Bronchial epithelial cell (primary cell): ENCODE measurements around the gene IFFO2. TPM values are rescaled to one million over a fixed set of nuclear protein-coding genes. Genes with fewer than 3 reads are reported as not detected.
A peak's percentile ranks its signal among the peaks of the same experiment; 100 is the strongest.
"Not testable (repeated sequence)": the region's sequence is repeated elsewhere in the genome, so short reads cannot be mapped to it uniquely, and the experiment has no call there.

Experiments used
- DNase-seq: peaks from one replicate; pipeline ENCODE4 v3.0.0-alpha.2; 2010; ENCODE audit warnings: low read depth
- FAIRE-seq: peaks from 2 replicates; lab custom pipeline; 2011; peaks lifted over from hg19 to GRCh38; lab: Jason Lieb, UNC
- H3K27me3 ChIP-seq: 2 replicates; pipeline ENCODE4 v1.5.1; 2011; ENCODE audit warnings: low read length; ENCODE audit not compliant: control insufficient read depth, insufficient read depth
- H3K36me3 ChIP-seq: 2 replicates; pipeline ENCODE4 v1.5.1; 2011; ENCODE audit warnings: low read length; ENCODE audit not compliant: control insufficient read depth, insufficient read depth
- H3K4me3 ChIP-seq: 2 replicates; pipeline ENCODE4 v1.5.1; 2011; ENCODE audit warnings: mild to moderate bottlenecking, low read depth, low read length, control low read depth
- CTCF ChIP-seq: IDR thresholded peaks from 2 replicates; pipeline ENCODE4 v1.5.1; 2011; ENCODE audit warnings: mild to moderate bottlenecking, moderate library complexity, low read length, control low read depth, inconsistent platforms; ENCODE audit not compliant: insufficient read depth, severe bottlenecking
- total RNA-seq: library from RNA; depleted of rRNA; stranded (reverse); fragments of >200 nt; gene quantifications from 2 replicates; pipeline ENCODE4 v1.2.1, GENCODE V29; 2014

IFFO2 gene
- total RNA-seq, 1 donor from 2014 or later: 11.8 TPM

GRCh38 chr1:18871401-18872070, 84.9 kb downstream of the IFFO2 start:
- FAIRE-seq: no peak
- peaks cover 7% of the 10 kb centered on the region for H3K36me3 ChIP-seq
- no peak overlapping the region for H3K4me3 ChIP-seq

DNA sequence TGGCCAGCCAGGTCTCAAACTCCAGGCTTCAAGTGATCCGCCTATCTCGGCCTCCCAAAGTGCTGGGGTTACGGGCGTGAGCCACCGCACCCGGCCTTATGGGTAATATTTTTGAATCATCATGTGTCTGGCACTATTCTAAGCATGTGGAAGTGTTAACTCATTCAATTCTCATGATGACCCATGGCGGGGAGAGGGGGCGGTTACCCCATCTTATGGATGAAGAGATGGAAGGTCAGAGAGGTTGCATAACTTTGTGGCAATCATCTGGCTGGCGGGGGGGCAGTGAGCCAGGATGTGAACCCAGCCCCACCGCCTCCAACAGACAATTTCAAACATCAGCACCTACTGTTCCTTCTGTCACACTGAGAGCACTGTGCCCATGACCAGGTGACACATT, 85.5 kb downstream of the IFFO2 start:
- Histone ChIP-seq H3K27me3 (peaks cover 1% of the 10 kb centered on the region), H3K4me3 (no peak overlapping the region), H3K36me3 (peaks cover 5% of the 10 kb centered on the region)
- no peak for TF ChIP-seq CTCF
- FAIRE-seq (no peak), DNase-seq (no peak)

More at GRCh38 chr1:18871401-18872070, 84.9 kb downstream of the IFFO2 start:
- TF ChIP-seq CTCF: no peak
- DNase-seq: no peak
- no peaks in the 10 kb centered on the region for H3K27me3 ChIP-seq

- H3K4me3 ChIP-seq, H3K36me3 ChIP-seq, FAIRE-seq, H3K27me3 ChIP-seq: not testable (repeated sequence)
- peak; percentile 16 for DNase-seq
These were observed 85.9 kb downstream of the IFFO2 start for GRCh38 chr1:18870595-18870865.

DNA sequence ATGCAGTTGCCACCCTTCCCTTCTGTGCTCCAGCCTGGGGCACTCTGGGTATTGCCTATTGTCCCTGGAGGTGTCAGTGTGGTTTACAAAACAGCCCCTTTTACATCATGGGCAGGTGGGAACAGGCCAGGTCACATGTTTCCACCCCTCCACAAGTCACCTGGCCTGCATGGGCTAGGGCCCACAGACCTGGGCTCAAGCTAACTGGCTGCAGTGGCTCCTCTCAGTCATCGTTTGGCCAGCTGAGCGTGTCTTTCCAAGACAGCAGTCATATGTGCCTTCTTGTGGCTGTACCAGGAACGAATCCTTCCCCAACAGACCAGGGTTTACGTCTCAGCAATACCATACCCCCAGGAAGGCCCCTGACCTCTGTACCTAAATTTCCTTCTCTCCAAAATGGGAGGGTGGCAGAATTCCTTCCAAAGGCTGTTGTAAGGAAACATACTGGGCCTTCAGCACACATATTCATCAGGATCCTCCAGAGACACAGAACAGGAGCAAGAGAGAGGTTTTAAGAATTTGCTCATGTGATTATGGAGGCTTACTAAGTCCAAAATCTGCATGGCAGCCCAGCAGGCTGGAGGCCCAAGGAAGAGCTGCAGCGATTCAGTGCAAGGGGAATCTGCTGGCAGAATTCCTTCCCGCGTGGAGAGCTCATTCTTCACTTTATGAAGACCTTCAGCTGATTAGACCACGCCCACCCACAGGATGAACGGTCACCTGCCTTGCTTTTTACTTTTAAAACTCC, 86.5 kb downstream of the IFFO2 start:
- no peak for FAIRE-seq
- no peak for TF ChIP-seq CTCF

GRCh38 chr1:18868801-18869424, 87.6 kb downstream of the IFFO2 start:
- DNase-seq (no peak), FAIRE-seq (no peak)
- TF ChIP-seq CTCF: no peak
- peaks cover 1% of the 10 kb centered on the region for H3K27me3 ChIP-seq
- no peak overlapping the region for H3K4me3 ChIP-seq
- peaks cover 3% of the 10 kb centered on the region for H3K36me3 ChIP-seq

More for the DNA sequence above, 86.5 kb downstream of the IFFO2 start:
- peaks cover 1% of the 10 kb centered on the region for H3K27me3 ChIP-seq
- no peak for DNase-seq
- peaks cover 5% of the 10 kb centered on the region for H3K36me3 ChIP-seq
- no peak overlapping the region for H3K4me3 ChIP-seq

DNA sequence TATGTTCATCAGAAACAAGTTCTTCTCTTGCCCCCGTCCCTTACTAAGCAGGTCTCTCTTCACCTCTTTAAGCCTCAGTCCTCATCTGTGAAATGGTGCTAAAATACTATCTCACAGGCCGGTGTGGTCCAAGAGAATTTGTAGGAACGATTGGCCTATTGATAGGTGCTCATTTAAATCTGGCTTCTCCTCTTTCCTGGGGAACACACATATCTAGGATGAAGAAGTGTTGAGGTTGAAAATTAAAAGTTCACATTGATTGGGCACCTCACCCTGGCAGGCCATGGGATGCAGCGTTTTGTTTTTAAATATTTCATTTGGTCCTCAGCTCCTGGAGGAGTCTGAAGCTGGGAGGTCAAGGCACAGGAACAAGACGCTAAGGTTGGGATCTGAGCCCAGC, 88.1 kb downstream of the IFFO2 start:
- no peak for TF ChIP-seq CTCF
- FAIRE-seq: no peak

More for the DNA sequence above, 88.1 kb downstream of the IFFO2 start:
- DNase-seq: no peak
- Histone ChIP-seq H3K36me3 (peaks cover 2% of the 10 kb centered on the region), H3K4me3 (no peak overlapping the region), H3K27me3 (peaks cover 1% of the 10 kb centered on the region)
